Measurements from ENCODE around the gene MFSD1.

DNA sequence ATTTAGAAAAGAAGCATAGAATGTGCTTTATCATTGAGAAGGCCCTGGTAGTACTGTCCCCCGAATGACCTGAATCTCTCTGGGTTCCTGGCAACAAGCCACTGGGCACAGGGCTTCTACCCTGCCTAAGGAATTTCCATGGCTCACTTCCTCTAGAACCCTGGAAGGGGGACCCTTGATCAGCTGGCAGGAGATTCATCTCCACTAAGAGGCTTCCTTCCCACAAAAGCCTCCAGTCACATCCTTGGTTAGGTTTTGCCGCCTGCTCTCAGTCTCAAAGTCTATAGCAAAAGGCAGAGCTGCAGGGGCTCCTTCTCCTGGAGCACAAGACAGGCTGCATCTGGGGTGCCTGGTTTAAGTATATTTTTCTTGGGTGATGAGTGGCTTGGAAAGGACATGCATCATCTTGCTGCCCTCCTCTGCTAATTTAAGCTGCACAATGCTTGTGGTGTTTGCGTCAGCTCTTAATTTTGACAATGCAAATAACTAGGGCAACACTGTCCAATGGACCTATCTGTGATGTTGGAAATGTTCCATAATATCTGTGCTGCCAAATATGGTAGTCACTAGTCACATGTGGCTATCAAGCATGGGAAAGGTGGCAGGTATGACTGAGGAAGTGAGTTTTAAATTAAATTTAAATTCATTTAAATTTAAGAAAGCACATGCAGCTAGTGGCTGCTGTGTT is 36.2 kb upstream of the MFSD1 start:
- TF ChIP-seq TAF1 (IDR thresholded peaks at IDR 0.05; ENCODE audit: borderline replicate concordance, insufficient read depth, low read length), result no peak
- TF ChIP-seq POLR2AphosphoS5 (IDR thresholded peaks at IDR 0.05; ENCODE audit: low read depth, low read length), result no peak
- no peak for TF ChIP-seq SIN3A (IDR thresholded peaks at IDR 0.05; ENCODE audit: borderline replicate concordance, insufficient read depth, low read length)
